Prostate gland (tissue), 2 donors: ENCODE results near the gene CDH13.

Experiments used
- CTCF ChIP-seq, 4 experiments: fragments of 200-600 bp in 2 of 4; fragments of 450-650 bp in 2 of 4; sonication (generic) in 2 of 4; IDR thresholded peaks; 1 replicate in 3 of 4; 2 replicates in 1 of 4; pipeline ENCODE4 v1.5.1; 2016 to 2019; ENCODE audit warnings: antibody characterized with exemption in 4 of 4, mild to moderate bottlenecking in 2 of 4, moderate library complexity in 2 of 4
- POLR2A ChIP-seq: fragments of 450-650 bp; IDR thresholded peaks from one replicate; pipeline ENCODE4 v1.6.1; 2016; ENCODE audit warnings: antibody characterized with exemption, mild to moderate bottlenecking

GRCh38 chr16:83443972-83444371 is 817.2 kb downstream of the CDH13 start:
- TF ChIP-seq POLR2A (no peak), CTCF (IDR thresholded peaks at IDR 0.05) (no peak)
